NCI-H226 (cell line): ENCODE results near the gene WDR18.

ENCODE experiments used
- DNase-seq: peaks from one replicate; pipeline ENCODE4 v3.0.0-alpha.2; 2015

The WDR18 gene

GRCh38 chr19:964761-965694 is 19.1 kb upstream of the WDR18 start:
- DNase-seq, result no peak

DNA sequence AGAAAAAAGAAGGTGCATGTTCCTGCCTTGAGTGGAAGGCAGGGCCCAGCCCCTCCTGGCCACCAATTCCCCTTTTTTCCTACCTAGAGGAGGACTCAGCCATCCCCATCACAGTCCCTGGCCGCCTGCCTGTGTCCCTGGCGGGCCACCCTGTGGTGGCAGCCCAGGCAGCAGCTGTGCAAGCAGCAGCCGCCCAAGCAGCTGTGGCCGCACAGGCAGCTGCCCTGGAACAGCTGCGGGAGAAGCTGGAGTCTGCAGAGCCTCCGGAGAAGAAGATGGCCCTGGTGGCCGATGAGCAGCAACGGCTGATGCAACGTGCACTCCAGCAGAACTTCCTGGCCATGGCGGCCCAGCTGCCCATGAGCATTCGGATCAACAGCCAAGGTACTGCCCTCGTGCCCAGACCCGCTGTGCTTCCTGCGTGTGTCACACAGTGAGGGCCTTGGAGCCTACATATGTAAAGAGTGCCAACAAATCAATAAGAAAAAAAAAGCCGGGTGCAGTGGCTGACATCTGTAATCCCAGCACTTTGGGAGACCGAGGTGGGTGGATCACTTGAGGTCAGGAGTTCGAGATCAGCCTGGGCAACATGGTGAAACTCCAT is 17.6 kb upstream of the WDR18 start:
- no peak for DNase-seq

- DNase-seq, result no peak
These were observed 13.4 kb upstream of the WDR18 start for GRCh38 chr19:970695-971094.

DNA sequence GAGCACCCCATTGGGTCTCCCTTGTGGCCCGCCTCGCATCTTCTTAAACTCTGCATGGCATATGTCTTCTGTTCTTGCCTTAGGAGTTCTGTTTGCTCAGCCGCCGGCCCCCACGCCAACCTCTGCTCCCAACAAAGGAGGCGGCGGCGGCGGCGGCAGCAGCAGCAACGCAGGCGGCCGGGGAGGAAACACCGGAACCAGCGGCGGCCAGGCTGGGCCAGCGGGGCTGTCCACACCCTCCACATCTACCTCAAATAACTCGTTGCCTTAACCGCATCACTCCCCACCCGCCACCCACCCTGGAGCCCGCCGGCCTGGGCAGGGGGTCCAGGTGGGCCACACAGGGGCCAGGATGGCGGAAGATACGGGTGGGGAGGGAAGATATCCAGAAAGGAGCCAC is 12.3 kb upstream of the WDR18 start:
- DNase-seq, result no peak

GRCh38 chr19:972281-972680 is 11.9 kb upstream of the WDR18 start:
- no peak for DNase-seq

DNA sequence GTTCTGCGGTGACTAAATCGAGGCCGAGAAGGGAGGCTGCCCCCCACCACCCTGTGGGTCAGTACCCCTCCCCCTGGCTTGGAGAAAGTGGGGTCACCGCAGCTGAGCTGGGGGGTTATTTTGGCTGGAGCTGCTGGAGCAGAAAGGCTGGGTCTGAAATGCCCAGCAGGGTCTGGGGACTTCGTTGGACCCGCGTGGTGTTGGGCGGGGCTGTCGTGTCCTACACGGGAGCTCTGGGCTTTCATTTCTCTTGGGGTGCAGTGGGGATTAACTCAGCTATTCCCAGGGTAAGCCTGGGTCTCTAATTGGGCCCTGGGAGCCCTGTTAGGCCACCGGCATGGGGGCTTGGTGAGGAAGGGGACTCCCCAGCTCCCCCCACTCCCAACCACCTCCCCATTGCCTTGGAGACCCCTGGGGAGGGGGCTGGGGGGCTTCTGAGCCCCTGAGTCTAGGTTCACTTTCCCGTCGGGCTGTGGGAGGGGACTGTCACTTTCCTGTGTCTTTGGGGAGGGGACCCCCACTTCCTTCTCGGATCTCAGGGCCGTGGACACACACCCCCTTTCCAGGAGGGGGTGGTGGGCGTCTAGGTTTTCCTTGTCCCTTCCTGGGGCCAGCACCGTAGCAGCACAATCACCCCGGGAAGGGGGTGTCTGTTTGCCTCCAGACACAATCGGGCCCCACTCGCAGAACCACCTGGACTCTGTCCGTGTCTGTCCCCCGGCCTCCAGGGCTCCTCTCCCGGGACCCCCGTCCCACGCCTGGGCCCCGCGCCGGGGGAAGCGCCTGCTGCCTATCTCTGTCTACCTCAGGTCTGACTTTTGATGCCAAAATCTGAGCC is 10.2 kb upstream of the WDR18 start:
- no peak for DNase-seq

GRCh38 chr19:974564-975257 is 9.4 kb upstream of the WDR18 start:
- no peak for DNase-seq

- DNase-seq, result no peak
These were observed 7.7 kb upstream of the WDR18 start for GRCh38 chr19:976476-976875.

GRCh38 chr19:977058-977464 is 7.1 kb upstream of the WDR18 start:
- DNase-seq, result no peak

DNA sequence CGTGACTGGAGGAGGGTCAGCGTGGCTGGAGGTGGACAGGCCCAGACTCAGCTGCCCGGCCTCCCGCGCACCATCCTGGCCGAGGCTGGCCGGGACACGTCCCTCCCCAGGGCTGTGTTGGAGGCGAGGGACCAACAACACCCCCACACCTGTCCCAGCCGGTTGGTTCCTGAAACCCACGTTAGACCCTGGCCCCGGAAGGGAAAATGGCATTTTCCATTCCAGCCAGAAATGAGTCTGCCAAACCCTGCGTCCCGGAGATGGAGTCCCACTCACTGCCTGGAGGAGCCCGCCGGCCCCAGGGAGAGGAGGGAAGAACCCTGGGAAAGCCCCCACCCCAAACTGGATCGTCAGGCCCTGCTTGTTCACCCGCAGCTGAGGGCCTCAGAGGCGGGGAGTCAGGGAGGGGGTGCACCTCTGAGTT is 4.8 kb upstream of the WDR18 start:
- no peak for DNase-seq

GRCh38 chr19:980133-980998 is 3.8 kb upstream of the WDR18 start:
- no peak for DNase-seq

DNA sequence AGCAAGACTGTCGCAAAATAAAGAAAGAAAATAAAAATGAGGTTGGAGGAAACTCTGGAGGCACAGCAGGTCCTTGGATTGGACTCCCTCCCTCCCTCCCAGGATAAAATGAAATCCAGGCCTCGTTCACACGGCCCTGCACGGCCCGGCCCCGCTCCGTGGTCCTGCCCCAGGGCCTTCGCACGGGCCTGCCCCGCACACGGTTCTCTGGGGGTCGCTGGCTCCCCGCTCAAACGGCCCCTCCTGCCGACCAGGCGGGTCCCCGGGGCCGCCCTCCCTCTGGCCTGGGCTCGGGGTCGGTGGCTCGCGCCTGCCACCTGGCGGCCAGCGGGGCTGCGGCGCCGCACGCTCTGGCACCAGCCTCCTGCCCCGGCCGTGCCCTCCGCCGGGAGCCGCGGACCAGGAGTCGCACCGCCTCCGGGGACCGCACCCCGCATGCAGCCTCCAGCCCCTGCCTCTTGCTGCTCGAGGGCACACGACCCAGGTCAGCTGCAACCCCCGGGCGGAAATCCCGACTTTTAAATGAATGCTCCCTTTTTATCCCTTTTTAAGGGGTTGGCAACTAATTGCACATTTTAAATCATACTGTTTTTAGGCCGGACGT is 1.5 kb upstream of the WDR18 start:
- DNase-seq, result peak; percentile 61

GRCh38 chr19:986083-986482 is 1.9 kb downstream of the WDR18 start:
- DNase-seq, result no peak

DNA sequence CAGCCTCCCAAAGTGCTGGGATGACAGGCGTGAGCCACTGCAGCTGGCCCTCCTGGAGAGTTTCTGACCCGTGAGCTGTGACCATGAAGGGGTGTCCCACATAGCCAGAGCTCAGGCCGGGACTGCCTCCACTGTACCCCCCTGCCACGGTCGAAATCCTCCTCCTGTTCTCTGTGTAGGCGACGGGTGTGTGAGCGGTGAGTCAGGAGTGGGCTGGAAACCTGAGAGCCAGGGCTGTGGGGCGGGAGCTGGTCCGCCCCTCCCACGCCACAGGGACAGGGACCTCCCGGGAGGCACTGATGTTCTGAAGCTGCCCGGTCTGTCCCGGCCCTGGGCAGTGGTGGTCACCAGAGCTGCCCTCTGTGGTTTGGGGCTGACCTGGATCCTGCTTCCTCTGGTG is 3.9 kb downstream of the WDR18 start:
- DNase-seq, result no peak

DNA sequence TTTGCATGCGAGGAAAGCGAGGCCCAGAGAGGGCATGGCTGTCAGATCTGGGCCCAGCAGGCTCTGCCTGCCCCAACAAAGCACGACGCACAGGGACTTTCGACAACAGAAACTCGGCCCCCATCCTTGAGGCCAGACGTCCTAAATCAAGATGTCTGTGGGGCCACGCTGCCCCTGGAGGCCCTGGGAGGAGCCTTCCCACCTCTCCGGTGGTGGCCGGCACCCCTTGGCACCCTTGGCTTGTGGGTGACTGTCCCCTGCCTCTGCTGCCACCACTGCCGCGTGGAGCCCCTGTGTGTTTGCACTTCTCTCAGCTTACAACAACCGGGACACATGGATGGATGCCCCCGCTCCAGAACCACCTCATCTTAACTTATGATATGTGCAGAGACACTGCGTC is 4.4 kb downstream of the WDR18 start:
- no peak for DNase-seq

GRCh38 chr19:989381-990081 is 5.4 kb downstream of the WDR18 start:
- no peak for DNase-seq

GRCh38 chr19:990119-990571 is 6.0 kb downstream of the WDR18 start:
- DNase-seq, result no peak

DNA sequence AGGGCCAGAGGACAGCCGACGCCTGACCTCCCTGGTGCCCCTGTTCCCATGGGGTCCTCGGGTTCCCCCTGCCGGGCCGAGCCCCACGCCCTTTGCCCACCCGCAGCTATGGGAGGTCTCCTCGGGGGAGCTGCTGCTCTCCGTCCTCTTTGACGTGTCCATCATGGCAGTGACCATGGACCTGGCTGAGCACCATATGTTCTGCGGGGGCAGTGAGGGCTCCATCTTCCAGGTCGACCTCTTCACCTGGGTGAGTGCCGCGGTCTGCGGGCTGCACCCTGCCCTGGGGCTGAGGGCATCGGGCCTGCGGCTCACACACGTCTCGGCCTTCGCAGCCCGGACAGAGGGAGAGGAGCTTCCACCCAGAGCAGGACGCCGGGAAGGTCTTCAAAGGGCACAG is 6.6 kb downstream of the WDR18 start:
- no peak for DNase-seq

GRCh38 chr19:991174-991931 is 7.2 kb downstream of the WDR18 start:
- DNase-seq, result no peak
